Measurements from ENCODE around the gene DNAJB11.

GRCh38 chr3:186627852-186628414 lies 57.4 kb downstream of the DNAJB11 start:
- TF ChIP-seq CTCF (conservative IDR thresholded peaks at IDR 0.05; ENCODE audit: low read depth, low read length) (no peak), MAZ (IDR thresholded peaks at IDR 0.05; ENCODE audit: borderline replicate concordance, low read depth, low read length) (no peak), CEBPB (IDR thresholded peaks at IDR 0.05; ENCODE audit: low read depth, low read length) (no peak), USF2 (IDR thresholded peaks at IDR 0.05; ENCODE audit: low read depth, low read length) (no peak), RAD21 (IDR thresholded peaks at IDR 0.05; ENCODE audit: low read length) (no peak), RFX5 (IDR thresholded peaks at IDR 0.05; ENCODE audit: low read depth, low read length) (no peak)

Data from IMR-90 (cell line).